Stimulated activated naive B cell treated with anti-CD40 and anti-IgM and Interleukin-4, amounts not matched to agents 10 μg/mL and 1 μg/mL and 100 μg/mL, for 72 hours (primary cell): ENCODE measurements around the gene KCNAB3.

Experiments
- ATAC-seq, 2 donors: fragments of 150-1000 bp; cut with Tn5 transposase; replicated peaks; 2 replicates each; pipeline ENCODE4 v1.10.0; 2021; ENCODE audit warnings: moderate library complexity in 1 of 2
- DNase-seq: peaks from one replicate; pipeline ENCODE4 v3.0.0; 2021
- H3K27ac Mint-ChIP-seq: one replicate; pipeline ENCODE4 v1.8.0; 2022; ENCODE audit warnings: mild to moderate bottlenecking, mixed read lengths
- H3K27me3 Mint-ChIP-seq, 2 donors: one replicate each; pipeline ENCODE4 v1.8.0; 2022; ENCODE audit warnings: mixed read lengths in 2 of 2
- H3K36me3 Mint-ChIP-seq, 2 donors: one replicate each; pipeline ENCODE4 v1.8.0; 2022; ENCODE audit warnings: mixed read lengths in 2 of 2, mild to moderate bottlenecking in 1 of 2
- H3K4me1 Mint-ChIP-seq, 2 donors: one replicate each; pipeline ENCODE4 v1.8.0; 2022; ENCODE audit warnings: mixed read lengths in 2 of 2, mild to moderate bottlenecking in 1 of 2
- H3K4me3 Mint-ChIP-seq, 2 donors: one replicate each; pipeline ENCODE4 v1.8.0; 2022; ENCODE audit warnings: mild to moderate bottlenecking in 2 of 2, mixed read lengths in 2 of 2, moderate library complexity in 1 of 2
- H3K9me3 Mint-ChIP-seq, 2 donors: one replicate each; pipeline ENCODE4 v1.8.0; 2022; ENCODE audit warnings: mixed read lengths in 2 of 2, mild to moderate bottlenecking in 1 of 2

KCNAB3 gene

DNA sequence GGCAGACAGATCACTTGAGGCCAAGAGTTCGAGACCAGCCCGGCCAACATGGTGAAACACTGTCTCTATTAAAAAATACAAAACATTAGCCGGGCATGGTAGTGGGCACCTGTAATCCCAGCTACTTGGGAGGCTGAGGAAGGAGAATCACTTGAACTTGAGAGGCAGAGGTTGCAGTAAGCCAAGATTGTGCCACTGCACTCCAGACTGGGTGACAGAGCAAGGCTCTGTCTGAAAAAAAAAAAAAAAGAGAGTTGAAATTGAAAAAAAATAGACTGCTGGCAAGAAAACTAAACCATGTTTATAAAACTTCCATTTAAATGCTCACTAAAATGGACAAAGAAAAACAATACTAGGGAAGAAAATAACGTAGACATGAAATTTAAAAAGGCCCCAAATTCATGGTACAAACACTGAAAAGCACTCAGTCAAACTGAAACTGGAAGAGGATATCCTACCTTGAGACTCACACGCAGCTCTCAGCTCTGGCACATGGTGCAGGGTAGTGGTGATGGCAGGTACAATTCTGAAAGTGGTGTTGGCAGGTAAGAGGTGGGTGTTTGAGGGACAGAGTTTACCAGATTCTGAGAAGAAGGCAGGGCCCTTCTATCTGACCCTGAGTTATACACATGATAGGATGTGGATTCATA lies 21.6 kb upstream of the KCNAB3 start:
- H3K4me3 Mint-ChIP-seq = peak overlapping the region in 1 of 2 donors; percentile 3
- peak; percentile 94 to 98 for ATAC-seq
- no peak overlapping the region for H3K27ac Mint-ChIP-seq
- DNase-seq = no peak
- no peaks in the 10 kb centered on the region for H3K9me3 Mint-ChIP-seq
- H3K36me3 Mint-ChIP-seq = peaks cover 32 to 39% of the 10 kb centered on the region in 2 donors
- no peaks in the 10 kb centered on the region for H3K27me3 Mint-ChIP-seq
- peaks cover 4 to 12% of the 10 kb centered on the region in 2 donors for H3K4me1 Mint-ChIP-seq

DNA sequence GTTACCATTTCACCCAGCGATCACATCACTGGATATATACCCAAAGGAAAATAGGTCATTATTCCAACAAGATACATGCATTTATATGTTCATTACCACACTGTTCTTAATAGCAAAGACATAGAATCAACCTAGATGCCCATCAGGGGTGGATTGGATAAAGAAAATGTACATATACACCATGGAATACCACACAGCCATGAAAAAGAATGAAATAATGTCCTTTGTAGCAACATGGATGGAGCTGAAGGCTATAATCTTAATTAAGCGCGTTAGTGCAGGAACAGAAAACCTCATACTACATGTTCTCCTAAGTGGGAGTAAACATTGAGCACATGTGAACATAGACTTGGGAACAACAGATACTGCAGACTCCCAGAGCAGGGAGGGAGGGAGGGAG lies 20.9 kb upstream of the KCNAB3 start:
- Mint-ChIP-seq H3K27ac (no peak overlapping the region), H3K27me3 (no peaks in the 10 kb centered on the region), H3K4me1 (peaks cover 4 to 14% of the 10 kb centered on the region in 2 donors), H3K9me3 (no peaks in the 10 kb centered on the region), H3K4me3 (no peak overlapping the region), H3K36me3 (peaks cover 36 to 44% of the 10 kb centered on the region in 2 donors)
- no peak for ATAC-seq
- DNase-seq = no peak

DNA sequence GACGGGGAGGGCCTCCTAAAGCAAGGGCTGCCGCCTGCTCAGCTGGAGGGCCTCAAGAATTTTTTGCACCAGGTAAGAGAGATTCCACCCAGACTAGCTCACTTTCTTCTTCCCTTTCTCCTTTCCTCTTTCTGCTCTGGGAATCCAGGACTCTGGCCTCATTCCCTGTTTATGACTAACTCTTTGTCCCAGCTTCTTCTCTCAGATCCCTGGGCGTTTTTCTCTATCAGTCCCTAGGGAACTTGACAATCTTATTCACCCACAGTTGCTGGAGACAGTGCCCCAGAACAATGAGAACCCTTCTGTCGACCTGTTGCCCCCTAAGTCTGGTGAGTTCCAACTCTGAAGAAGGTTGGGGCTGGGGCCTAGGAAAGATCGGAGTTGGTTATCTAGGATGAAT lies 18.0 kb upstream of the KCNAB3 start:
- Mint-ChIP-seq H3K4me3 (no peak overlapping the region), H3K36me3 (peaks cover 58 to 62% of the 10 kb centered on the region in 2 donors), H3K9me3 (no peaks in the 10 kb centered on the region), H3K27me3 (no peaks in the 10 kb centered on the region), H3K4me1 (peaks cover 4 to 22% of the 10 kb centered on the region in 2 donors), H3K27ac (no peak overlapping the region)
- DNase-seq (no peak), ATAC-seq (no peak)

DNA sequence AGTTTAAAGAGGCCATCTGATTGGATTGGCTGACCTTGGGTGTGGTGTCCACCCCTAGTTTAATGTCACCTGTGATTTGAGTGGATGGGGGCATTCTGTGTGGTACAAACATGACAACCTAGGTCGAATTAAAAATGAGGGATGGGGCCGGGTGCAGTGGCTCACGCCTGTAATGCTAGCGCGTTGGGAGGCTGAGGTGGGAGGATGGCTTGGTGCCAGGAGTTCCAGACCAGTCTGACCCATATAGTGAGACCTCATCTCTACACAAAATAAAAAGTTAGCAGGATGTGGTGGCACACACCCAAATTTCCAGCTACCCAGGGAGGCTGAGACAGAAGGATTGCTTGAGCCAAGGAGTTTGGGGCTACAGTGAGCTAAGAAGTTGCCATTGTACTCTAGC lies 16.8 kb upstream of the KCNAB3 start:
- ATAC-seq (no peak), DNase-seq (no peak)
- H3K4me1 Mint-ChIP-seq = peaks cover 2 to 14% of the 10 kb centered on the region in 2 donors
- no peaks in the 10 kb centered on the region for H3K9me3 Mint-ChIP-seq
- no peak overlapping the region for H3K4me3 Mint-ChIP-seq
- H3K36me3 Mint-ChIP-seq = peaks cover 63 to 71% of the 10 kb centered on the region in 2 donors
- no peaks in the 10 kb centered on the region for H3K27me3 Mint-ChIP-seq
- H3K27ac Mint-ChIP-seq = no peak overlapping the region

DNA sequence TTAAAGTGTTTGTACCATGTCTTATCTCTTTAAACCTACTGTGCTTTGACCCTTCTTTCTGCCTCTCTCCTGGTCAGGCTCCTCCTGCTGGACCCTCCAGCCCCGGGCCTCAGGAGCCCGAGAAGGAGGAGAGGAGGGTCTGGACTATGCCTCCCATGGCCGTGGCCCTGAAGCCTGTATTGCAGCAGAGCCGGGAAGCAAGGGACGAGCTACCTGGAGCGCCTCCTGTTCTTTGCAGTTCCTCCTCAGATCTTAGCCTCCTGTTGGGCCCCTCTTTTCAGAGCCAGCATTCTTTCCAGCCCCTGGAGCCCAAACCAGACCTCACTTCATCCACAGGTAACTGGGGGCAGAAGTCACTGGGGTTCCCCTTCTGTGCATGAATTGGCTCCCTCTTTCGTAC lies 16.0 kb upstream of the KCNAB3 start:
- Mint-ChIP-seq H3K4me3 (no peak overlapping the region), H3K9me3 (no peaks in the 10 kb centered on the region), H3K4me1 (peaks cover 0 to 10% of the 10 kb centered on the region in 2 donors), H3K27ac (peak overlapping the region; percentile 44), H3K36me3 (peaks cover 71 to 79% of the 10 kb centered on the region in 2 donors), H3K27me3 (no peaks in the 10 kb centered on the region)
- no peak for DNase-seq
- no peak for ATAC-seq

DNA sequence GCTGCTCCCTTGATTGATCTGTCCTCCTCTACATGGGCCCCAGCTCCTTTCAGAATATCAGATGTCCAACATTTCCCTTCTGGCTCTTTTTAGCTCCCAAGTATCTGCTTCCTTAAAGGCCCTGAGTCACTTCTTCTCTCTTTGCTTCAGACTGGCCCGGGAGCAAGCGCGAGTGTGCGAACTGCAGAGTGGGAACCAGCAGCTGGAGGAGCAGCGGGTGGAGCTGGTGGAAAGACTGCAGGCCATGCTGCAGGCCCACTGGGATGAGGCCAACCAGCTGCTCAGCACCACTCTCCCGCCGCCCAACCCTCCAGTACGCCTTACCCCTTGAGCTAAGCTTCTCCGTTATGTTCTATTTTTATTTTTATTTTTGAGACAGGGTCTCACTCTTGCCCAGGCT lies 14.7 kb upstream of the KCNAB3 start:
- DNase-seq = no peak
- H3K4me1 Mint-ChIP-seq = peaks cover 0 to 10% of the 10 kb centered on the region in 2 donors
- no peaks in the 10 kb centered on the region for H3K9me3 Mint-ChIP-seq
- H3K27me3 Mint-ChIP-seq = no peaks in the 10 kb centered on the region
- no peak for ATAC-seq
- H3K36me3 Mint-ChIP-seq = peaks cover 73 to 76% of the 10 kb centered on the region in 2 donors
- peak overlapping the region; percentile 47 for H3K27ac Mint-ChIP-seq
- H3K4me3 Mint-ChIP-seq = no peak overlapping the region

DNA sequence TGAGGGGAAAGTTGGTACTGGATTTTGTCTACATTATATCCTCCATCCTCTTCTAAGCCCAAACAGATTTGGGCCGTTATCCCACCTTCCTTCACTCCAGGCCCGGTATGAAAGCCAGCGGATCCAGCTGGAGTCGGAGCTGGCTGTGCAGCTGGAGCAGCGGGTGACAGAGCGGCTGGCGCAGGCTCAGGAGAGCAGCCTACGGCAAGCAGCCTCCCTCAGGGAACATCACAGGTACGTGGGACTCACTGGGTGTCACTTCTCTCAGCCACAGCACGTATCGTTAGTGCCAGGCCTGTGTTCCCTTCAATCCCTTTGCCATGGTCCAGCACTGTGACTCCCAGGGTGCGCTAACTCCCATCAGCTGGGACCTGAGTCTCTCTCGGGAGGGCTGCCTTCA lies 13.6 kb upstream of the KCNAB3 start:
- Mint-ChIP-seq H3K4me3 (no peak overlapping the region), H3K4me1 (peaks cover 0 to 10% of the 10 kb centered on the region in 2 donors), H3K27ac (no peak overlapping the region), H3K9me3 (no peaks in the 10 kb centered on the region), H3K27me3 (no peaks in the 10 kb centered on the region), H3K36me3 (peaks cover 66 to 74% of the 10 kb centered on the region in 2 donors)
- no peak for ATAC-seq
- DNase-seq = no peak

DNA sequence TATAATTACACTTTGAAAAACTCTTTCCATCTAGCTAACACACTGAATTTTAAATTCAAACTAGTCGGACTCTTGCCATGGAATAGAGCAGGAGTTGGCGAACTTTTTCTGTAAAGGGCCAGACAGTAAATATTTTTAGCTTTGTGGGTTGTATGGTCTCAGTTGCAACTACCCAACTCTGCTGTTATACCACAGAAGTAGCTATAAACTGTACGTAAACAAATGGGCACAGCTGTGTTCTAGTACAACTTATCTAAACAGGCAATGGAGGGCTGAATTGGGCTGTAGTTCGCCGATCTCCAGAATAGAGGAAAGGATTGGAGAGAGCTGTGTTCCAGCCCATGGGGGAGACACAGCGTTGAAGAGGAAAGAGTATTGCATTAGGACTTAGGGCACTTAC lies 11.1 kb upstream of the KCNAB3 start:
- Mint-ChIP-seq H3K9me3 (no peaks in the 10 kb centered on the region), H3K4me3 (no peak overlapping the region), H3K27me3 (no peaks in the 10 kb centered on the region), H3K36me3 (peaks cover 58 to 74% of the 10 kb centered on the region in 2 donors), H3K27ac (no peak overlapping the region), H3K4me1 (peaks cover 0 to 9% of the 10 kb centered on the region in 2 donors)
- DNase-seq = no peak
- no peak for ATAC-seq

DNA sequence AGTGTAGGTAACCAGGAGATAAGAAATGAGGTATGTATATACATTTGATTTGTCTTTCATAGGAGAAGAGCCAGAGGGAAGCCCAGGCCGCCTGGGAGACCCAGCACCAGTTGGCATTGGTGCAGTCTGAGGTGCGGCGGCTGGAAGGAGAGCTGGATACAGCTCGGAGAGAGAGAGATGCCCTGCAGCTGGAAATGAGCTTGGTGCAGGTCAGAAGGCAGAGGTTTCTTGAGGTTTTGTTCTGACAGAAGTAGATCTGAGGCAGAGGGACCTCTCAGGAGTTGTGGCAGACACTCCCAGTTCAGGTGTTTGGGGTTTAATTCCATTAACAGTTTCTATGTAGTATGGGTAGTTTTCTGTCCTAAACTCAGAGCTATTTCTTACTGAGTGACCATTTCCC lies 10.4 kb upstream of the KCNAB3 start:
- DNase-seq (no peak), ATAC-seq (no peak)
- H3K36me3 Mint-ChIP-seq = peaks cover 54 to 75% of the 10 kb centered on the region in 2 donors
- no peak overlapping the region for H3K27ac Mint-ChIP-seq
- no peak overlapping the region for H3K4me3 Mint-ChIP-seq
- no peaks in the 10 kb centered on the region for H3K9me3 Mint-ChIP-seq
- peaks cover 2 to 5% of the 10 kb centered on the region in 2 donors for H3K4me1 Mint-ChIP-seq
- H3K27me3 Mint-ChIP-seq = no peaks in the 10 kb centered on the region

DNA sequence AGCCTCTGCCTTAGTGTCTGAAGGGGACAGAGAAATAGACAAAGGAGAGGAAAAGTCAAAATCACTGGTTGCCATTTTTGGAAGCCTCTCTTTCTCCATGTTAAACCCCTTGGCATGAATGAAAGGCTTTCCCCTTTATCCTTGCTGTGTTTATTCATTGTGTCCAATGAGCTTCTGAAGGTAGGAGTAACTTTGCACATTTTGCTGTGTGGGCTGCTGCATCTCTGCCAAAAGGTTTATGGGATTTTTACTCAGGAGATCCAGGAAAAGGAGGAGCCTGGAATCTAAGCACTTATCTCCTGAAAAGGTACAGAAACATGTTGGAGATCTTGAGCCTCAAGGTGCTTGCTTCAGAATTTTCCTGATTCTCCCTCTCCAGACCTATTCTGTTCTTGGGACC lies 6.2 kb upstream of the KCNAB3 start:
- Mint-ChIP-seq H3K4me3 (no peak overlapping the region), H3K9me3 (no peaks in the 10 kb centered on the region), H3K36me3 (peaks cover 24 to 64% of the 10 kb centered on the region in 2 donors), H3K4me1 (peaks cover 23 to 29% of the 10 kb centered on the region in 2 donors), H3K27ac (no peak overlapping the region), H3K27me3 (no peaks in the 10 kb centered on the region)
- ATAC-seq (no peak), DNase-seq (no peak)

DNA sequence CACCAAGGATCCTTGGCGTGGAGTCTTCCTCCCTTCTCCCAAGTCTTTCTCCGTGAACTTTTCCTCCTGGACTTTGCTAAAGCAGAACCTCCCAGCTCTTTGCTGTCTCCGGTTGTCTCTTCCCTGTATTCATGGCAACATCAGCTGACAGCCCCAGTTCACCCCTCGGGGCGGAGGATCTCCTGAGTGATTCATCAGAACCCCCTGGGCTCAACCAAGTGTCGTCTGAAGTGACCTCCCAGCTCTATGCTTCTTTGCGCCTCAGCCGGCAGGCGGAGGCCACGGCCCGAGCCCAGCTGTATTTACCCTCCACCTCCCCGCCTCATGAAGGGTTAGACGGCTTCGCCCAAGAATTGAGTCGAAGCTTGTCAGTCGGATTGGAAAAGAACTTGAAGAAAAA lies 3.3 kb upstream of the KCNAB3 start:
- Mint-ChIP-seq H3K27me3 (no peaks in the 10 kb centered on the region), H3K36me3 (peaks cover 13 to 58% of the 10 kb centered on the region in 2 donors), H3K9me3 (no peaks in the 10 kb centered on the region), H3K4me1 (peaks cover 32 to 39% of the 10 kb centered on the region in 2 donors), H3K4me3 (peak overlapping the region; percentile 85 to 99), H3K27ac (peak overlapping the region; percentile 99)
- ATAC-seq = peak; percentile 12 to 32
- no peak for DNase-seq

DNA sequence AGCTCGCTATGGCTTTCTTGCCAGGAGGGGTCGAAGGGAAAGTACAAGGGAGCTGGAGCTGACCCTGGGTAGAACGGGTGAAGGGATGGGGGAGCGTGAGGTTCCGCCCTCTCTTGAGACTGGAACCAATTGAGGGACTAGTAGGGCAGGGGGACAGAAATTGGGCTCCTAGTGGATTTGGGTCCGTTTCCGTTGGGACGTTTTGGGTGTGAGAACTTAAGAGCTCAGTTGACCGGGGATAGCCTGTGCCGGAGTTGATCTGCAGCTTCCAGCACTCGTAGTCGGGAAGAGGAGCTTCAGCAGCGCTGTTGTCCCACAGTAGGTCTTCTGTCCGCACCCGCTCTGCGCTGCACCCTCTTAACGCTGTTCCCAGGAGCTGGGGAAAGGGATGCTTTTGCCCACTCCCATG lies 2.8 kb upstream of the KCNAB3 start:
- Mint-ChIP-seq H3K27ac (peak overlapping the region; percentile 99), H3K9me3 (no peaks in the 10 kb centered on the region), H3K27me3 (no peaks in the 10 kb centered on the region), H3K4me3 (peak overlapping the region; percentile 85 to 99), H3K4me1 (peaks cover 33 to 39% of the 10 kb centered on the region in 2 donors), H3K36me3 (peaks cover 15 to 61% of the 10 kb centered on the region in 2 donors)
- ATAC-seq (peak; percentile 38 to 44), DNase-seq (no peak)

DNA sequence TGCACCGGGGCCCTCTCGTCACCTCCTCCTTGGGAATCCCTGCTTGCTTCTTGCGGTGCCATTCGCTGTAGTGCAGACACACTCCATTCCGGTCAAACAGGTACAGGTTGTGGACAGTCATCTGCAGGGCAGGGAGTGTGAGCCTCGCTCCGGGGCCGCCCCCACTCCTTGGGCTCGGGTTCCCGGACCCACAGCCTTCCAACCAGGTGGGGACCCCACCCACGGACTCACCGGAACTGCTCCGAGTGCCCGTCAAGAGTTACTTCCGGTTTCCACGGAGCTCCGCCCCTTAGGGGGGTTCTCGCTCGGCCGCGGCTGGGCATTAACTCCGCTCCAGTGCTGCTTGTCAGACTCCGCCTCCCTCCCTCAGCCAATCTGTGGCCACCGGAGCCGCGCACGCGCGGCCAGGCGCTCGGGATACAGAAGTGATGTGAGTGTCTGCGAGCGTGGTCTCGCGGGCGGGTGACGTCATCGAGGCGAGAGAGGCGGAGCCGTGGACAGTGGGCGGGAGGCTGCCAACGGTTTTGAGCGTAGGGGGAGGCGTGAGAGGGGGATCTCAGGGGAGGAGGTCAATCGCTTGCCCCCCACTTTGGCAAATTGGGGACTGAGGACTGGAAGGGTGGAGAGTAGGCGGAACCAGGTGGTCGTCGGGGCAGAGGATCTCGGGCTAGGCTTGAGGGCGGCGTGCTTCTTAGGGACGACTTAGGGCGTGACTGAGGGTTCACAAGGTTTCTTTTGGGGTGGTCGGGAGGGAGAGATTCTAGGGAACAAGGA lies 2.2 kb upstream of the KCNAB3 start, which contains the start of the genes CNTROB and TRAPPC1:
TSS of gene CNTROB (plus strand) at position 498 of the 774 bp plus-strand sequence. CDS start 874 bp downstream, outside the sequence.
TSS of gene TRAPPC1 (minus strand) at position 238 of the 774 bp plus-strand sequence. CDS start at position 121, 117 bp downstream.
- DNase-seq = peak; percentile 100
- peaks cover 33 to 39% of the 10 kb centered on the region in 2 donors for H3K4me1 Mint-ChIP-seq
- H3K36me3 Mint-ChIP-seq = peaks cover 12 to 57% of the 10 kb centered on the region in 2 donors
- peak within 1 kb of the TSS; percentile 85 to 99 for H3K4me3 Mint-ChIP-seq
- peak within 1 kb of the TSS; percentile 99 for H3K27ac Mint-ChIP-seq
- peak; percentile 96 to 98 for ATAC-seq
- H3K9me3 Mint-ChIP-seq = no peaks in the 10 kb centered on the region
- no peaks in the 10 kb centered on the region for H3K27me3 Mint-ChIP-seq

DNA sequence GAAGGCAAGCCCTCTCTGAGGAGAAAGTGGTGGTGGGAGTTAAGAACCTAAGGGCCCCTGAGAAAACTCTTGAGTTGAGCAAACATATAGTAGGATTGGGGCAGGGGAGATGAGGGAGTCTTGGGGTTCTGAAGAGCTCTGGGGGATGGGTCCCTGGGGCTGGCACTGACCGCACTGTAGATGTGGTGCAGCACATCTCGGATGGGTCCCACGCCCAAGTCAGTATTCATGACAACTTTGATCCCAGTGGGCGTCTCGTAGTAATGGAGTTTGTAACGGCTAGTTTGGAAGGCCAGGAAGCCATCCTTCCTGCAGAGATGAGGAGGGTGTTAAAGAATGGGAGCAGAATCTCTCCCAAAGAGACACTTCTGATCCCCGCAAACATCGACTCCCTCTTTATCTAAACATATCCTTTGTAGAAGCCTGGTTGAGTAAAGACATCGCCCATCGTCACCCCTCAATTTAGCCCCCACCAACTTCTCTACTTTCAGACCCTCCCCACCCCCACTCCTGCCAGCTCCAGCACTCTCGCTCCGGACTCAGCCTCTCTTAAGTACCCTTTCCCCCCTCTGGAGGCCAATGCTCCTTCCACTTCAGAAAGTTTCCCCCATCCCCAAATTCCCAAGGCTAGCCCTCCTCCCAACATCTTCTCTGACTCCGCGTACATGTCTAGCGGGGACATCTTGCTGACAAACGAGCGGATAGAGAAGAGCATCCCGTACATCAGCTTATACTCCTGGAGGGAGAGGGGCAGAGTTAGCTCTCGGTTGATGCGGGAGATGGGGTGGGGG lies 1.4 kb upstream of the KCNAB3 start:
- no peaks in the 10 kb centered on the region for H3K27me3 Mint-ChIP-seq
- H3K36me3 Mint-ChIP-seq = peaks cover 10 to 50% of the 10 kb centered on the region in 2 donors
- H3K4me1 Mint-ChIP-seq = peaks cover 33 to 39% of the 10 kb centered on the region in 2 donors
- DNase-seq (no peak), ATAC-seq (no peak)
- no peaks in the 10 kb centered on the region for H3K9me3 Mint-ChIP-seq
- peak overlapping the region; percentile 99 for H3K27ac Mint-ChIP-seq
- peak overlapping the region; percentile 85 to 99 for H3K4me3 Mint-ChIP-seq
